Esophagus muscularis mucosa (tissue), 4 donors: Measurements from ENCODE around the gene UVRAG. TPM values are rescaled to one million over a fixed set of nuclear protein-coding genes. Genes with fewer than 3 reads are reported as not detected.

Source experiments
- DNase-seq: peaks from one replicate; pipeline ENCODE4 v3.0.0-alpha.2; 2017; ENCODE audit errors: extremely low spot score
- H3K27ac ChIP-seq, 4 donors: fragments of 200-600 bp; sonication (generic); replicated peaks in 1 of 4; 1 replicate in 3 of 4; 2 replicates in 1 of 4; pipeline ENCODE4 v1.5.1; 2016 to 2019; ENCODE audit warnings: mild to moderate bottlenecking in 1 of 4
- H3K27me3 ChIP-seq, 4 donors: fragments of 200-600 bp; sonication (generic); one replicate each; pipeline versions ENCODE4 v1.5.1 to v1.6.0; 2016 to 2019
- H3K36me3 ChIP-seq, 4 donors: fragments of 200-600 bp; sonication (generic); one replicate each; pipeline ENCODE4 v1.5.1; 2016 to 2019
- H3K4me1 ChIP-seq, 4 donors: fragments of 200-600 bp; sonication (generic); one replicate each; pipeline ENCODE4 v1.5.1; 2016 to 2019
- H3K4me3 ChIP-seq, 4 donors: fragments of 200-600 bp; sonication (generic); 1 replicate in 2 of 4; 2 replicates in 2 of 4; pipeline ENCODE4 v1.5.1; 2016 to 2019; ENCODE audit warnings: mild to moderate bottlenecking in 4 of 4, moderate library complexity in 1 of 4
- H3K9me3 ChIP-seq, 4 donors: fragments of 200-600 bp; sonication (generic); 1 replicate in 3 of 4; 2 replicates in 1 of 4; pipeline ENCODE4 v1.5.1; 2016 to 2019
- CTCF ChIP-seq, 3 experiments: fragments of 200-600 bp in 2 of 3; fragments of 450-650 bp in 1 of 3; sonication (generic) in 2 of 3; IDR thresholded peaks; one replicate each; pipeline ENCODE4 v1.5.1; 2017 to 2019; ENCODE audit warnings: antibody characterized with exemption in 3 of 3, mild to moderate bottlenecking in 2 of 3, moderate library complexity in 1 of 3
- EP300 ChIP-seq: sonication (generic); formaldehyde crosslinking; IDR thresholded peaks from one replicate; pipeline ENCODE4 v1.6.1; 2017; ENCODE audit warnings: antibody characterized with exemption
- POLR2A ChIP-seq: fragments of 450-650 bp; IDR thresholded peaks from one replicate; pipeline ENCODE4 v1.6.1; 2017; ENCODE audit warnings: antibody characterized with exemption, moderate library complexity, mild to moderate bottlenecking, low read depth
- POLR2AphosphoS5 ChIP-seq, 2 donors: sonication (generic); formaldehyde crosslinking; IDR thresholded peaks; one replicate each; pipeline ENCODE4 v1.6.1; 2017; ENCODE audit warnings: antibody characterized with exemption in 2 of 2
- WGBS: methylation state at CpG from one replicate; pipeline ENCODE4 v1.1.5; 2018; 5-methylcytosine and 5-hydroxymethylcytosine counted together
- intact Hi-C: fragments of 100-400 bp; cut with DNase I; formaldehyde crosslinking; loops from one replicate; pipeline ENCODE4 v1.15.1; 2023
- total RNA-seq, 4 donors: library from RNA; depleted of rRNA; stranded (reverse); fragments of >200 nt; gene quantifications; one replicate each; pipeline versions ENCODE4 v1.1.0 to v1.2.1, GENCODE V29; 2016

The UVRAG gene
- total RNA-seq, 4 donors from 2014 or later, result 30.6 to 37.4 (median 34.7) TPM

- 93% methylated on average over 2 of the region's 2 CpGs for WGBS
- no peaks in the 10 kb centered on the region for H3K27me3 ChIP-seq
- TF ChIP-seq CTCF (IDR thresholded peaks at IDR 0.05), result no peak
- TF ChIP-seq EP300, result no peak
- TF ChIP-seq POLR2AphosphoS5 (IDR thresholded peaks at IDR 0.05), result no peak
- intact Hi-C loops, result no loop called here
- no peaks in the 10 kb centered on the region for H3K9me3 ChIP-seq
- H3K27ac ChIP-seq, result no peak overlapping the region
- peaks cover 21 to 48% (median 34%) of the 10 kb centered on the region in 4 donors for H3K36me3 ChIP-seq
- no peak for DNase-seq
- no peak overlapping the region for H3K4me3 ChIP-seq
- peaks cover 0 to 7% (median 0%) of the 10 kb centered on the region in 4 donors for H3K4me1 ChIP-seq
These were observed 193.5 kb downstream of the UVRAG start for GRCh38 chr11:76008474-76008873.

- DNase-seq, result no peak
- Histone ChIP-seq H3K27ac (no peak overlapping the region), H3K27me3 (no peaks in the 10 kb centered on the region), H3K9me3 (no peaks in the 10 kb centered on the region), H3K36me3 (peaks cover 9 to 34% (median 24%) of the 10 kb centered on the region in 4 donors), H3K4me3 (no peak overlapping the region), H3K4me1 (peaks cover 0 to 8% (median 0%) of the 10 kb centered on the region in 4 donors)
- WGBS, result 97% methylated on average over 2 of the region's 2 CpGs
- TF ChIP-seq EP300, result no peak
- TF ChIP-seq POLR2A, result no peak
- no peak for TF ChIP-seq CTCF (IDR thresholded peaks at IDR 0.05)
- no peak for TF ChIP-seq POLR2AphosphoS5 (IDR thresholded peaks at IDR 0.05)
- intact Hi-C loops, result no loop called here
These were observed 195.0 kb downstream of the UVRAG start for GRCh38 chr11:76010051-76010450.

- 69% methylated on average over 1 of the region's 1 CpG for WGBS
- H3K4me1 ChIP-seq, result peaks cover 0 to 8% (median 0%) of the 10 kb centered on the region in 4 donors
- no peak for TF ChIP-seq EP300
- TF ChIP-seq POLR2AphosphoS5 (IDR thresholded peaks at IDR 0.05), result no peak
- TF ChIP-seq POLR2A, result no peak
- no peak for TF ChIP-seq CTCF (IDR thresholded peaks at IDR 0.05)
- peaks cover 0 to 3% (median 0%) of the 10 kb centered on the region in 4 donors for H3K9me3 ChIP-seq
- intact Hi-C loops, result no loop called here
- peaks cover 5 to 27% (median 16%) of the 10 kb centered on the region in 4 donors for H3K36me3 ChIP-seq
- H3K27ac ChIP-seq, result no peak overlapping the region
- no peak overlapping the region for H3K4me3 ChIP-seq
- no peak for DNase-seq
- no peaks in the 10 kb centered on the region for H3K27me3 ChIP-seq
These were observed 198.5 kb downstream of the UVRAG start for GRCh38 chr11:76013526-76013925.

GRCh38 chr11:76023236-76024068 lies 208.4 kb downstream of the UVRAG start:
- TF ChIP-seq EP300, result no peak
- no peak for TF ChIP-seq POLR2AphosphoS5 (IDR thresholded peaks at IDR 0.05)
- TF ChIP-seq POLR2A, result no peak
- TF ChIP-seq CTCF (IDR thresholded peaks at IDR 0.05), result no peak
- Histone ChIP-seq H3K9me3 (no peaks in the 10 kb centered on the region), H3K4me3 (no peak overlapping the region), H3K27me3 (no peaks in the 10 kb centered on the region), H3K27ac (peak overlapping the region in 2 of 4 donors; percentile 28 to 34), H3K36me3 (peaks cover 0 to 19% (median 10%) of the 10 kb centered on the region in 4 donors), H3K4me1 (peaks cover 0 to 28% (median 18%) of the 10 kb centered on the region in 4 donors)
- 70% methylated on average over 3 of the region's 3 CpGs for WGBS
- intact Hi-C loops, result no loop called here
- no peak for DNase-seq
